GM18520 (cell line): ENCODE data around the gene TWIST2.

Experiments used
- ATAC-seq: cut with Tn5 transposase; IDR thresholded peaks from one replicate; pipeline ENCODE4 v1.9.1; 2021; ENCODE audit not compliant: unreplicated experiment

TWIST2 gene

GRCh38 chr2:238855891-238856580 lies 8.2 kb downstream of the TWIST2 start:
- ATAC-seq: no peak

GRCh38 chr2:238856713-238857567 lies 9.1 kb downstream of the TWIST2 start:
- no peak for ATAC-seq

GRCh38 chr2:238857959-238858358 lies 10.1 kb downstream of the TWIST2 start:
- no peak for ATAC-seq

- no peak for ATAC-seq
These were observed 11.9 kb downstream of the TWIST2 start for GRCh38 chr2:238859636-238860347.

GRCh38 chr2:238861013-238861730 lies 13.3 kb downstream of the TWIST2 start:
- no peak for ATAC-seq

- no peak for ATAC-seq
These were observed 14.0 kb downstream of the TWIST2 start for GRCh38 chr2:238861766-238862315.

- ATAC-seq: no peak
These were observed 14.8 kb downstream of the TWIST2 start for GRCh38 chr2:238862701-238863100.

GRCh38 chr2:238863231-238863630 lies 15.3 kb downstream of the TWIST2 start:
- no peak for ATAC-seq

GRCh38 chr2:238863749-238864206 lies 15.9 kb downstream of the TWIST2 start:
- no peak for ATAC-seq

- no peak for ATAC-seq
These were observed 16.5 kb downstream of the TWIST2 start for GRCh38 chr2:238864207-238865014.

GRCh38 chr2:238865015-238865719 lies 17.3 kb downstream of the TWIST2 start:
- ATAC-seq: no peak

GRCh38 chr2:238865744-238866355 lies 18.0 kb downstream of the TWIST2 start:
- no peak for ATAC-seq

GRCh38 chr2:238866656-238867277 lies 18.9 kb downstream of the TWIST2 start:
- no peak for ATAC-seq

- ATAC-seq: no peak
These were observed 20.2 kb downstream of the TWIST2 start for GRCh38 chr2:238868067-238868524.

GRCh38 chr2:238868616-238869292 lies 20.9 kb downstream of the TWIST2 start:
- ATAC-seq: no peak

GRCh38 chr2:238869293-238870124 lies 21.6 kb downstream of the TWIST2 start:
- no peak for ATAC-seq

- no peak for ATAC-seq
These were observed 22.4 kb downstream of the TWIST2 start for GRCh38 chr2:238870261-238870660.
